K562 (cell line): ENCODE data around the gene BORCS8. TPM values are rescaled to one million over a fixed set of nuclear protein-coding genes. Genes with fewer than 3 reads are reported as not detected.
A peak's percentile ranks its signal among the peaks of the same experiment; 100 is the strongest.

Experiments used
- ATAC-seq: fragments of 200-7000 bp; cut with Tn5 transposase; 3 replicates; pipeline ENCODE4 v1.9.1; 2020; ENCODE audit warnings: moderate library complexity
- BruUV-seq: library from RNA; stranded (reverse); fragments of 400-500 nt; replicated peaks from 2 replicates; lab custom pipeline; 2021; lab: Mats Ljungman, UMichigan
- CTCF ChIA-PET: fragments of 300-600 bp; formaldehyde crosslinking; extraction: SDS; loops from one replicate; lab custom pipeline; 2021; ENCODE audit warnings: low intra/inter-chr PET ratio; lab: Yijun Ruan, JAX
- POLR2A ChIA-PET: fragments of 300-600, 350-650 bp; sonication (Branson Sonifier 250); formaldehyde crosslinking; extraction: SDS; loops from one replicate; lab custom pipeline; 2021; ENCODE audit warnings: antibody characterized with exemption, inconsistent platforms; lab: Yijun Ruan, JAX
- DNase-seq, 4 experiments: peaks; one replicate each; pipeline versions ENCODE4 v3.0.0 to v3.0.0-alpha.2; 2011 to 2018; ENCODE audit warnings: low spot score in 3 of 4, mixed read lengths in 3 of 4; ENCODE audit errors: extremely low read depth in 1 of 4
- FAIRE-seq: peaks from 2 replicates; lab custom pipeline; 2011; peaks lifted over from hg19 to GRCh38; lab: Jason Lieb, UNC
- H2AFZ ChIP-seq: 2 replicates; pipeline ENCODE4 v1.6.0; 2011; ENCODE audit warnings: low read depth, low read length, control low read depth, inconsistent platforms
- H3K27ac ChIP-seq: fragments of 200-600 bp; 3 replicates; pipeline ENCODE4 v1.8.0; 2011; ENCODE audit warnings: low read depth, mild to moderate bottlenecking, control low read depth, inconsistent platforms, low read length, moderate library complexity, mixed read lengths; ENCODE audit errors: extremely low read depth
- H3K27me3 ChIP-seq, 2 experiments: fragments of 300-600 bp in 1 of 2; 2 replicates in 1 of 2; 3 replicates in 1 of 2; pipeline versions ENCODE4 v1.6.0 to v1.8.0; 2011; ENCODE audit warnings: inconsistent platforms in 2 of 2, low read length in 2 of 2, mild to moderate bottlenecking in 1 of 2, mixed read lengths in 1 of 2, moderate library complexity in 1 of 2; ENCODE audit not compliant: control insufficient read depth in 2 of 2, insufficient read depth in 2 of 2
- H3K36me3 ChIP-seq: fragments of 300-600 bp; 3 replicates; pipeline ENCODE4 v1.8.0; 2011; ENCODE audit warnings: mild to moderate bottlenecking, low read length, inconsistent platforms; ENCODE audit not compliant: control insufficient read depth, insufficient read depth
- H3K4me1 ChIP-seq, 2 experiments: fragments of 200-600 bp in 1 of 2; replicated peaks in 1 of 2; 2 replicates in 1 of 2; 3 replicates in 1 of 2; pipeline versions ENCODE4 v1.5.1 to v1.8.0; 2011; ENCODE audit warnings: inconsistent platforms in 2 of 2, low read length in 2 of 2, mild to moderate bottlenecking in 1 of 2, mixed read lengths in 1 of 2, moderate library complexity in 1 of 2; ENCODE audit not compliant: control insufficient read depth in 2 of 2, insufficient read depth in 2 of 2
- H3K4me2 ChIP-seq: 2 replicates; pipeline ENCODE4 v1.6.1; 2011; ENCODE audit warnings: low read length, control low read depth, inconsistent platforms, mixed read lengths; ENCODE audit not compliant: insufficient read depth
- H3K4me3 ChIP-seq: fragments of 200-600 bp; sonication (generic), shearing (Covaris generic); 2 replicates; pipeline ENCODE4 v1.5.1; 2016; ENCODE audit warnings: control low read depth, inconsistent platforms
- H3K79me2 ChIP-seq: fragments of 200-600 bp; 3 replicates; pipeline ENCODE4 v1.8.0; 2011; ENCODE audit warnings: low read length, inconsistent platforms; ENCODE audit not compliant: control insufficient read depth, insufficient read depth
- H3K9ac ChIP-seq, 2 experiments: 2 replicates each; pipeline versions ENCODE4 v1.6.0 to v1.6.1; 2011; ENCODE audit warnings: low read depth in 2 of 2, low read length in 2 of 2, control low read depth in 1 of 2, inconsistent platforms in 1 of 2, mild to moderate bottlenecking in 1 of 2, mixed read lengths in 1 of 2; ENCODE audit not compliant: insufficient read depth in 1 of 2
- H3K9me1 ChIP-seq: one replicate; pipeline ENCODE4 v1.6.0; 2011; ENCODE audit warnings: inconsistent platforms, mild to moderate bottlenecking, low read length, moderate library complexity; ENCODE audit not compliant: control insufficient read depth, insufficient read depth
- H3K9me3 ChIP-seq: replicated peaks from 2 replicates; pipeline ENCODE4 v1.5.1; 2011; ENCODE audit warnings: low read depth, low read length, inconsistent platforms; ENCODE audit not compliant: control insufficient read depth, insufficient read depth
- H4K20me1 ChIP-seq: replicated peaks from 2 replicates; pipeline ENCODE4 v1.6.1; 2011; ENCODE audit warnings: low read length, inconsistent platforms, mixed read lengths; ENCODE audit not compliant: control insufficient read depth, insufficient read depth
- CGGBP1 ChIP-seq: fragments of 250-450 bp; sonication (Bioruptor Pico); IDR thresholded peaks from 2 replicates; pipeline ENCODE4 v1.9.0; 2021; ENCODE audit warnings: mild to moderate bottlenecking
- ELF2 ChIP-seq: fragments of 250-450 bp; sonication (Bioruptor Pico); IDR thresholded peaks from 2 replicates; pipeline ENCODE4 v1.5.0; 2021; ENCODE audit warnings: mild to moderate bottlenecking
- GATA2 ChIP-seq: sonication (generic); formaldehyde crosslinking; IDR thresholded peaks from 2 replicates; pipeline ENCODE4 v1.4.0; 2020; ENCODE audit warnings: mild to moderate bottlenecking, missing genetic modification reagents
- HINFP ChIP-seq: fragments of 450-650 bp; conservative IDR thresholded peaks from 2 replicates; pipeline ENCODE4 v1.6.1; 2016; ENCODE audit warnings: missing genetic modification characterization, low read depth, mild to moderate bottlenecking, control low read depth, missing compliant biosample characterization
- HNRNPLL ChIP-seq: fragments of 200-400 bp; formaldehyde crosslinking; IDR thresholded peaks from 2 replicates; pipeline ENCODE4 v1.6.1; 2017; ENCODE audit warnings: low read length, low read depth, mild to moderate bottlenecking; ENCODE audit not compliant: poor library complexity, severe bottlenecking
- JUNB ChIP-seq: fragments of 450-650 bp; formaldehyde crosslinking; conservative IDR thresholded peaks from 2 replicates; pipeline ENCODE4 v1.4.0; 2020; ENCODE audit warnings: mild to moderate bottlenecking
- MCM5 ChIP-seq: fragments of 450-650 bp; IDR thresholded peaks from 2 replicates; pipeline ENCODE4 v1.6.1; 2016; ENCODE audit warnings: low read depth
- NFE2 ChIP-seq: IDR thresholded peaks from 2 replicates; pipeline ENCODE4 v1.6.1; 2014; ENCODE audit warnings: antibody characterized with exemption, low read depth
- NFE2L1 ChIP-seq: fragments of 450-650 bp; IDR thresholded peaks from 2 replicates; pipeline ENCODE4 v1.6.1; 2016; ENCODE audit warnings: missing genetic modification characterization, low read depth, mild to moderate bottlenecking, missing compliant biosample characterization, moderate library complexity, borderline replicate concordance
- RFX7 ChIP-seq: fragments of 250-450 bp; sonication (Bioruptor Pico); IDR thresholded peaks from 2 replicates; pipeline ENCODE4 v1.5.1; 2021; ENCODE audit warnings: mild to moderate bottlenecking
- VEZF1 ChIP-seq: fragments of 200-800 bp; sonication (Bioruptor generic); IDR thresholded peaks from 2 replicates; pipeline ENCODE4 v1.6.1; 2017; ENCODE audit warnings: missing genetic modification characterization, missing compliant biosample characterization
- WGBS: fragments of 100-300 bp; shearing (Covaris generic); methylation state at CpG from one replicate; pipeline ENCODE4 v1.1.6; 2016; ENCODE audit warnings: low coverage, mixed read lengths; ENCODE audit not compliant: insufficient coverage; ENCODE audit errors: missing lambda C conversion rate; 5-methylcytosine and 5-hydroxymethylcytosine counted together
- in situ Hi-C: fragments of 300-500 bp; cut with MboI; formaldehyde crosslinking; loops from 4 replicates; pipeline ENCODE4 v1.15.0; 2018; ENCODE audit warnings: inconsistent platforms, mixed read lengths
- intact Hi-C: fragments of 100-400 bp; cut with micrococcal nuclease; formaldehyde crosslinking; loops from 2 replicates; pipeline ENCODE4 v1.14.2; 2022
- polyA plus RNA-seq, 8 experiments: library from polyadenylated mRNA; depleted of rRNA in 4 of 8; stranded (reverse) in 5 of 8; unstranded in 3 of 8; fragments of >200 nt; fragmentation: Nextera tagmentation in 2 of 8; fragmentation: Illumina TruSeq in 1 of 8; extraction: Ambion mirVana in 2 of 8; extraction: Trizol in 1 of 8; gene quantifications; 2 replicates each; pipeline versions ENCODE4 v1.2.1 to v1.2.3, GENCODE V29; 2011 to 2014; ENCODE audit warnings: inconsistent platforms in 1 of 8, missing spikeins in 1 of 8
- total RNA-seq, 7 experiments: library from RNA; depleted of rRNA in 6 of 7; stranded (reverse); fragments of >200 nt in 6 of 7; fragmentation: Illumina TruSeq in 2 of 7; extraction: Trizol in 2 of 7; gene quantifications; 2 replicates each; pipeline versions ENCODE4 v1.2.1 to v1.2.3, GENCODE V29; 2011 to 2021; ENCODE audit warnings: low replicate concordance in 1 of 7

Gene BORCS8
- total and polyA plus RNA-seq, 9 of the 15 experiments (the other 6 are each of a cell fraction or from before 2014, with no cell fraction given): 4.6 to 33.6 (median 16.3) TPM

GRCh38 chr19:19224852-19225494 is 33.0 kb upstream of the BORCS8 start:
- Histone ChIP-seq H3K4me1 (peaks cover 3 to 25% of the 10 kb centered on the region in 2 experiments; a peak in 4 of 5 replicates), H3K36me3 (no peaks in the 10 kb centered on the region), H3K4me3 (peak overlapping the region; percentile 37), H3K9ac (peak overlapping the region; percentile 26 to 94; a peak in 3 of 4 replicates), H3K79me2 (no peaks in the 10 kb centered on the region), H2AFZ (peak overlapping the region; percentile 90), H3K9me3 (no peaks in the 10 kb centered on the region), H3K27ac (no peak overlapping the region), H4K20me1 (peaks cover 4% of the 10 kb centered on the region; the same call in 1 of the 2 replicates), H3K27me3 (peaks cover 5 to 48% of the 10 kb centered on the region in 2 experiments; a peak in 3 of 5 replicates), H3K4me2 (peak overlapping the region; percentile 53), H3K9me1 (no peaks in the 10 kb centered on the region)
- peak; percentile 96 for ATAC-seq
- intact Hi-C loops: loop anchor here (1.0 kb wide), 2 partner anchors 33 to 79 kb away; partner anchors contain the start of genes BORCS8 and RFXANK
- peak; percentile 96 for FAIRE-seq
- peak; percentile 96 to 97 (median 96) for DNase-seq
- under 1% methylated on average over 59 of the region's 59 CpGs for WGBS
- ChIA-PET CTCF (interaction anchor here (0.5 to 2.2 kb wide), 6 partner anchors 39 to 81 kb away, joined by 3 to 12 read pairs (median 4); no protein-coding TSS in a partner anchor), POLR2A (interaction anchor here (0.6 to 1.3 kb wide), 8 partner anchors 10 to 484 kb away, joined by 3 to 6 read pairs (median 3); partner anchors contain the start of gene NR2C2AP)
- no TSS peak for BruUV-seq
- in situ Hi-C loops: no loop called here
- TF ChIP-seq HINFP (tag) (no peak), NFE2 (no peak), VEZF1 (CRISPR knock-in tag) (peak; percentile 60), GATA2 (0 out of 2 replicates have a peak, but pooled peaks have one; percentile 31), HNRNPLL (peak; percentile 22), ELF2 (CRISPR knock-in tag) (no peak), NFE2L1 (tag) (no peak), RFX7 (CRISPR knock-in tag) (no peak), CGGBP1 (CRISPR knock-in tag) (no peak), JUNB (CRISPR knock-in tag) (no peak), MCM5 (no peak)
